T-helper 2 cell treated with Interferon-gamma antibody and Interleukin-4, amounts not matched to agents 5 μg/mL and 100 μg/mL, for 36 hours (primary cell): ENCODE results near the gene SLC9A7.
A peak's percentile ranks its signal among the peaks of the same experiment; 100 is the strongest.

ENCODE experiments used
- DNase-seq: peaks from one replicate; pipeline ENCODE4 v3.0.0; 2021; ENCODE audit warnings: low spot score
- H3K27ac Mint-ChIP-seq: one replicate; pipeline ENCODE4 v1.8.0; 2021; ENCODE audit warnings: mild to moderate bottlenecking, mixed read lengths
- H3K27me3 Mint-ChIP-seq: one replicate; pipeline ENCODE4 v1.8.0; 2021; ENCODE audit warnings: low read depth, mixed read lengths
- H3K36me3 Mint-ChIP-seq: one replicate; pipeline ENCODE4 v1.8.0; 2021; ENCODE audit warnings: low read depth, mixed read lengths
- H3K4me1 Mint-ChIP-seq: one replicate; pipeline ENCODE4 v1.8.0; 2021; ENCODE audit warnings: low read depth, mixed read lengths
- H3K4me3 Mint-ChIP-seq: one replicate; pipeline ENCODE4 v1.8.0; 2022; ENCODE audit warnings: mild to moderate bottlenecking, moderate library complexity, mixed read lengths
- H3K9me3 Mint-ChIP-seq: one replicate; pipeline ENCODE4 v1.8.0; 2021; ENCODE audit warnings: mixed read lengths

The SLC9A7 gene

GRCh38 chrX:46676399-46677356 lies 82.2 kb downstream of the SLC9A7 start:
- Mint-ChIP-seq H3K36me3 (peaks cover 26% of the 10 kb centered on the region), H3K4me3 (no peak overlapping the region)

GRCh38 chrX:46673620-46674359 lies 85.1 kb downstream of the SLC9A7 start:
- H3K27ac Mint-ChIP-seq = no peak overlapping the region
- H3K4me3 Mint-ChIP-seq = no peak overlapping the region
- no peaks in the 10 kb centered on the region for H3K9me3 Mint-ChIP-seq
- DNase-seq = no peak
- peaks cover 11% of the 10 kb centered on the region for H3K4me1 Mint-ChIP-seq
- peaks cover 26% of the 10 kb centered on the region for H3K36me3 Mint-ChIP-seq
- no peaks in the 10 kb centered on the region for H3K27me3 Mint-ChIP-seq

More at GRCh38 chrX:46676399-46677356, 82.2 kb downstream of the SLC9A7 start:
- peak; percentile 20 for DNase-seq
- Mint-ChIP-seq H3K27ac (no peak overlapping the region), H3K27me3 (no peaks in the 10 kb centered on the region), H3K4me1 (peaks cover 11% of the 10 kb centered on the region), H3K9me3 (no peaks in the 10 kb centered on the region)

GRCh38 chrX:46670316-46670715 lies 88.6 kb downstream of the SLC9A7 start:
- peaks cover 19% of the 10 kb centered on the region for H3K36me3 Mint-ChIP-seq
- peaks cover 2% of the 10 kb centered on the region for H3K4me1 Mint-ChIP-seq
- no peak overlapping the region for H3K4me3 Mint-ChIP-seq
- H3K27me3 Mint-ChIP-seq = no peaks in the 10 kb centered on the region
- DNase-seq = no peak
- H3K27ac Mint-ChIP-seq = no peak overlapping the region
- H3K9me3 Mint-ChIP-seq = no peaks in the 10 kb centered on the region

GRCh38 chrX:46666831-46667230 lies 92.1 kb downstream of the SLC9A7 start:
- Mint-ChIP-seq H3K36me3 (peaks cover 24% of the 10 kb centered on the region), H3K9me3 (no peaks in the 10 kb centered on the region), H3K4me3 (no peak overlapping the region), H3K27ac (no peak overlapping the region), H3K27me3 (no peaks in the 10 kb centered on the region), H3K4me1 (peaks cover 15% of the 10 kb centered on the region)
- DNase-seq = no peak

GRCh38 chrX:46665232-46666152 lies 93.4 kb downstream of the SLC9A7 start:
- peaks cover 15% of the 10 kb centered on the region for H3K4me1 Mint-ChIP-seq

GRCh38 chrX:46662188-46662958 lies 96.5 kb downstream of the SLC9A7 start:
- no peaks in the 10 kb centered on the region for H3K27me3 Mint-ChIP-seq
- H3K27ac Mint-ChIP-seq = no peak overlapping the region
- H3K9me3 Mint-ChIP-seq = no peaks in the 10 kb centered on the region
- H3K4me3 Mint-ChIP-seq = no peak overlapping the region
- peaks cover 15% of the 10 kb centered on the region for H3K4me1 Mint-ChIP-seq
- H3K36me3 Mint-ChIP-seq = peaks cover 16% of the 10 kb centered on the region
- no peak for DNase-seq

More at GRCh38 chrX:46665232-46666152, 93.4 kb downstream of the SLC9A7 start:
- H3K27me3 Mint-ChIP-seq = no peaks in the 10 kb centered on the region
- no peak overlapping the region for H3K4me3 Mint-ChIP-seq
- DNase-seq = peak; percentile 4
- no peaks in the 10 kb centered on the region for H3K9me3 Mint-ChIP-seq
- peaks cover 21% of the 10 kb centered on the region for H3K36me3 Mint-ChIP-seq
- peak overlapping the region; percentile 45 for H3K27ac Mint-ChIP-seq

- DNase-seq = no peak
- H3K27me3 Mint-ChIP-seq = no peaks in the 10 kb centered on the region
- no peak overlapping the region for H3K27ac Mint-ChIP-seq
- H3K4me1 Mint-ChIP-seq = peaks cover 3% of the 10 kb centered on the region
- H3K4me3 Mint-ChIP-seq = no peak overlapping the region
- H3K36me3 Mint-ChIP-seq = peaks cover 8% of the 10 kb centered on the region
- no peaks in the 10 kb centered on the region for H3K9me3 Mint-ChIP-seq
Observed at GRCh38 chrX:46653482-46653881, 105.4 kb downstream of the SLC9A7 start.

GRCh38 chrX:46649421-46650260 lies 109.3 kb downstream of the SLC9A7 start:
- Mint-ChIP-seq H3K36me3 (peaks cover 11% of the 10 kb centered on the region), H3K27ac (no peak overlapping the region), H3K4me3 (no peak overlapping the region), H3K4me1 (peaks cover 9% of the 10 kb centered on the region), H3K27me3 (no peaks in the 10 kb centered on the region), H3K9me3 (no peaks in the 10 kb centered on the region)
- no peak for DNase-seq

GRCh38 chrX:46648660-46649059 lies 110.3 kb downstream of the SLC9A7 start:
- no peak for DNase-seq
- peaks cover 9% of the 10 kb centered on the region for H3K4me1 Mint-ChIP-seq
- no peak overlapping the region for H3K4me3 Mint-ChIP-seq
- no peaks in the 10 kb centered on the region for H3K27me3 Mint-ChIP-seq
- no peak overlapping the region for H3K27ac Mint-ChIP-seq
- no peaks in the 10 kb centered on the region for H3K9me3 Mint-ChIP-seq
- H3K36me3 Mint-ChIP-seq = peaks cover 11% of the 10 kb centered on the region

- Mint-ChIP-seq H3K36me3 (peaks cover 16% of the 10 kb centered on the region), H3K27me3 (no peaks in the 10 kb centered on the region), H3K4me1 (peaks cover 9% of the 10 kb centered on the region)
Observed at GRCh38 chrX:46647251-46647650, 111.7 kb downstream of the SLC9A7 start.

GRCh38 chrX:46645614-46646013 lies 113.3 kb downstream of the SLC9A7 start:
- no peak for DNase-seq
- Mint-ChIP-seq H3K36me3 (peaks cover 19% of the 10 kb centered on the region), H3K27ac (no peak overlapping the region), H3K9me3 (no peaks in the 10 kb centered on the region), H3K4me1 (peaks cover 12% of the 10 kb centered on the region), H3K4me3 (no peak overlapping the region), H3K27me3 (no peaks in the 10 kb centered on the region)

More at GRCh38 chrX:46647251-46647650, 111.7 kb downstream of the SLC9A7 start:
- no peak for DNase-seq
- no peak overlapping the region for H3K27ac Mint-ChIP-seq
- no peak overlapping the region for H3K4me3 Mint-ChIP-seq
- no peaks in the 10 kb centered on the region for H3K9me3 Mint-ChIP-seq

GRCh38 chrX:46643636-46644035 lies 115.3 kb downstream of the SLC9A7 start:
- H3K4me3 Mint-ChIP-seq = no peak overlapping the region
- DNase-seq = no peak
- H3K27ac Mint-ChIP-seq = no peak overlapping the region
- peaks cover 11% of the 10 kb centered on the region for H3K4me1 Mint-ChIP-seq
- no peaks in the 10 kb centered on the region for H3K9me3 Mint-ChIP-seq
- H3K36me3 Mint-ChIP-seq = peaks cover 13% of the 10 kb centered on the region
- H3K27me3 Mint-ChIP-seq = no peaks in the 10 kb centered on the region
